H1 (cell line): ENCODE measurements around the gene CEP170. TPM values are rescaled to one million over a fixed set of nuclear protein-coding genes. Genes with fewer than 3 reads are reported as not detected.

ENCODE experiments used
- HDAC6 ChIP-seq: IDR thresholded peaks from one replicate; pipeline ENCODE4 v1.7.1; 2012; ENCODE audit warnings: low read depth, mild to moderate bottlenecking, inconsistent platforms, low read length, moderate library complexity
- RXRA ChIP-seq: IDR thresholded peaks from 2 replicates; pipeline ENCODE4 v1.6.1; 2011; ENCODE audit warnings: low read depth, mild to moderate bottlenecking, low read length, moderate library complexity; ENCODE audit not compliant: insufficient read depth
- polyA plus RNA-seq, 7 experiments: library from polyadenylated mRNA; depleted of rRNA in 3 of 7; stranded (reverse) in 5 of 7; unstranded in 2 of 7; fragments of >200 nt in 5 of 7; fragments of 200-250 nt in 2 of 7; gene quantifications; 1 replicate in 5 of 7; 2 replicates in 1 of 7; 4 replicates in 1 of 7; pipeline versions ENCODE4 v1.2.1 to v1.2.3, GENCODE V29; 2011 to 2013; ENCODE audit warnings: missing spikeins in 2 of 7, mixed read lengths in 2 of 7
- total RNA-seq: library from RNA; stranded (reverse); fragmentation: NEBNext Ultra II Directional; extraction: Animal tissue kit (Norgen Biotek cat#: 25700); gene quantifications from 2 replicates; pipeline ENCODE4 v1.2.1, GENCODE V29; 2021

CEP170 gene
- total and polyA plus RNA-seq, 2 of the 8 experiments (the other 6 are each of a cell fraction or from before 2014, with no cell fraction given) = 33.1 to 97.2 TPM

- TF ChIP-seq HDAC6 = no peak
- TF ChIP-seq RXRA = no peak
- TF ChIP-seq, all 59 proteins: peak for 0
These were observed 26.6 kb upstream of the CEP170 start (continued) for GRCh38 chr1:243281672-243282071.
